B cell (primary cell): ENCODE data around the gene TNFRSF19.

ENCODE experiments used
- CTCF ChIP-seq: fragments of 200-600 bp; IDR thresholded peaks from one replicate; pipeline ENCODE4 v1.8.0; 2022; ENCODE audit warnings: antibody characterized with exemption, mild to moderate bottlenecking
- EZH2 ChIP-seq: IDR thresholded peaks from 2 replicates; pipeline ENCODE4 v1.6.1; 2012; ENCODE audit warnings: borderline replicate concordance, low read depth, mild to moderate bottlenecking, moderate library complexity, low read length; ENCODE audit not compliant: insufficient read depth, poor library complexity, severe bottlenecking

GRCh38 chr13:23709536-23709935 is 139.3 kb downstream of the TNFRSF19 start:
- TF ChIP-seq CTCF (no peak), EZH2 (no peak)
